ENCODE results near the gene IL19.

DNA sequence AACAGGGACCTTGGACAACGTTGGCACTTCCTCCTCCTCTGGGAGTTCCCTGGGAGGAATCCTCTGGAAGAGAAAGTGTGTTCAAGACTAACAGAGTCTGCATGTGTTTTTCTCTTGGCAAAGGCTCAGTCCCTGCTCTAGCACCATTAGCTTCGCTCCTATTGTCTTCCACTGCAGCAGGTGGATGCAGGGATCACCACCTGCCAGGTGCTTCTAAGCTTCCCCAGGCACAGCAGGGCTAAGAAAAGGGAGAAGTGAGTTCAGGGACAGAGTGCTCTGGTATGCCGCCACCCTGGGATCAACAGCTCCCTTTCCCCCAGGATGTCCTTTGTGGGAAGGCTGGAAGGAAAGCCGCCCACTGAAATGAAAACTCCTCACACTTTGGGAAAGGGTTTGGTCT lies 50.9 kb downstream of the IL19 start:
- TF ChIP-seq, protein P1, sequence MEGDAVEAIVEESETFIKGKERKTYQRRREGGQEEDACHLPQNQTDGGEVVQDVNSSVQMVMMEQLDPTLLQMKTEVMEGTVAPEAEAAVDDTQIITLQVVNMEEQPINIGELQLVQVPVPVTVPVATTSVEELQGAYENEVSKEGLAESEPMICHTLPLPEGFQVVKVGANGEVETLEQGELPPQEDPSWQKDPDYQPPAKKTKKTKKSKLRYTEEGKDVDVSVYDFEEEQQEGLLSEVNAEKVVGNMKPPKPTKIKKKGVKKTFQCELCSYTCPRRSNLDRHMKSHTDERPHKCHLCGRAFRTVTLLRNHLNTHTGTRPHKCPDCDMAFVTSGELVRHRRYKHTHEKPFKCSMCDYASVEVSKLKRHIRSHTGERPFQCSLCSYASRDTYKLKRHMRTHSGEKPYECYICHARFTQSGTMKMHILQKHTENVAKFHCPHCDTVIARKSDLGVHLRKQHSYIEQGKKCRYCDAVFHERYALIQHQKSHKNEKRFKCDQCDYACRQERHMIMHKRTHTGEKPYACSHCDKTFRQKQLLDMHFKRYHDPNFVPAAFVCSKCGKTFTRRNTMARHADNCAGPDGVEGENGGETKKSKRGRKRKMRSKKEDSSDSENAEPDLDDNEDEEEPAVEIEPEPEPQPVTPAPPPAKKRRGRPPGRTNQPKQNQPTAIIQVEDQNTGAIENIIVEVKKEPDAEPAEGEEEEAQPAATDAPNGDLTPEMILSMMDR (IDR thresholded peaks at IDR 0.05; ENCODE audit: insufficient read depth, low read length, poor library complexity, severe bottlenecking) = no peak
- TF ChIP-seq EZH2phosphoT487 (conservative IDR thresholded peaks at IDR 0.05; ENCODE audit: low read length) = no peak
